DND-41 (cell line): Measurements from ENCODE around the gene TP53RK.

ENCODE experiments used
- EZH2 ChIP-seq: IDR thresholded peaks from 3 replicates; pipeline ENCODE4 v1.6.1; 2012; ENCODE audit warnings: borderline replicate concordance, low read depth, mild to moderate bottlenecking, moderate library complexity, low read length, inconsistent platforms; ENCODE audit not compliant: severe bottlenecking
- TF ChIP-seq, protein P1 (sequence below): IDR thresholded peaks from 2 replicates; pipeline ENCODE4 v1.5.1; 2012; ENCODE audit warnings: borderline replicate concordance, low read length, moderate library complexity, mild to moderate bottlenecking; ENCODE audit not compliant: poor library complexity, severe bottlenecking; ENCODE audit errors: extremely low read depth

DNA sequence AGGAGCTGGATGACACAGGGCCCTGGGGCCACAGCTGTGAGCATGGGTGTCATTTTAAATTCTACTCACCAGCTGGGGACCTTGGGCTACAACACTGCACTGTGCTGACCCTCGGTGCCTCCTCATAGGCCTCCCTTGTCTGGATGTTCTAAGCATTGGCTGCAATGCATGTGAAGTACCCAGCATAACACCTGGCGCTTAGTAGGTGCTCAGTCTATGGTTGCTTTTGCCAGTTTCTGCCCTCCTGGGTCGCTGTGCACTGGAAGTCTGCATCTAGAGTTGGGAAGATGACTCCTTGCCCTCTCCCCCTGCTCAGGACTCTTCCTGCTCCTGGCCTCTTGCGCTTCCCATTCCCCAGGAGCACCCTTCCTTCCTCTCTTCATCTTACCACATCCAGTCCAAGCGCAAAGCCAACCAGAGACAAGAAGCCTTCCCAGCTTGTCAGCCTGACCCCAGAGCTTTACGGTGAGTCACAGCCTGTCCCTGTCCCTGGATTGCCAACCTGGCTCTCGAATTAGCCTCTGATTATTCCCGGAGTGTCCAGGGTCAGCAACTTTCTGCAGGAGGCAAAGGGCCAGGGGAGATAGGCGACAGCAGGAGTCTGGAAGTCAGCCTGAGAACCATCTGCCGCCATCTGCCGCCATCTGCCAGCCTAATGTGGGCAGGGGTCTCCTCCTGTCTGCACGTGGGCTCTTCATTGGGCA, 46.8 kb downstream of the TP53RK start:
- TF ChIP-seq, protein P1, sequence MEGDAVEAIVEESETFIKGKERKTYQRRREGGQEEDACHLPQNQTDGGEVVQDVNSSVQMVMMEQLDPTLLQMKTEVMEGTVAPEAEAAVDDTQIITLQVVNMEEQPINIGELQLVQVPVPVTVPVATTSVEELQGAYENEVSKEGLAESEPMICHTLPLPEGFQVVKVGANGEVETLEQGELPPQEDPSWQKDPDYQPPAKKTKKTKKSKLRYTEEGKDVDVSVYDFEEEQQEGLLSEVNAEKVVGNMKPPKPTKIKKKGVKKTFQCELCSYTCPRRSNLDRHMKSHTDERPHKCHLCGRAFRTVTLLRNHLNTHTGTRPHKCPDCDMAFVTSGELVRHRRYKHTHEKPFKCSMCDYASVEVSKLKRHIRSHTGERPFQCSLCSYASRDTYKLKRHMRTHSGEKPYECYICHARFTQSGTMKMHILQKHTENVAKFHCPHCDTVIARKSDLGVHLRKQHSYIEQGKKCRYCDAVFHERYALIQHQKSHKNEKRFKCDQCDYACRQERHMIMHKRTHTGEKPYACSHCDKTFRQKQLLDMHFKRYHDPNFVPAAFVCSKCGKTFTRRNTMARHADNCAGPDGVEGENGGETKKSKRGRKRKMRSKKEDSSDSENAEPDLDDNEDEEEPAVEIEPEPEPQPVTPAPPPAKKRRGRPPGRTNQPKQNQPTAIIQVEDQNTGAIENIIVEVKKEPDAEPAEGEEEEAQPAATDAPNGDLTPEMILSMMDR, result no peak
- no peak for TF ChIP-seq EZH2
